Parathyroid adenoma (tissue), 2 donors: ENCODE measurements around the gene TBC1D22A.

Experiments used
- H2AFZ ChIP-seq: fragments of 300-600 bp; sonication (generic); one replicate; pipeline ENCODE4 v1.7.0; 2017; ENCODE audit warnings: antibody characterized with exemption, mild to moderate bottlenecking
- H3K27ac ChIP-seq: fragments of 300-600 bp; sonication (generic); one replicate; pipeline ENCODE4 v1.7.0; 2017
- H3K27me3 ChIP-seq: fragments of 300-600 bp; sonication (generic); one replicate; pipeline ENCODE4 v1.7.0; 2017; ENCODE audit warnings: low read length; ENCODE audit not compliant: control insufficient read depth, insufficient read depth
- H3K36me3 ChIP-seq: fragments of 300-600 bp; sonication (generic); one replicate; pipeline ENCODE4 v1.7.0; 2017; ENCODE audit warnings: low read length; ENCODE audit not compliant: control insufficient read depth, insufficient read depth
- H3K4me1 ChIP-seq: fragments of 300-600 bp; sonication (generic); one replicate; pipeline ENCODE4 v1.7.0; 2017; ENCODE audit warnings: control low read depth
- H3K4me2 ChIP-seq: fragments of 300-600 bp; sonication (generic); one replicate; pipeline ENCODE4 v1.7.0; 2017; ENCODE audit warnings: low read length
- H3K4me3 ChIP-seq: fragments of 300-600 bp; sonication (generic); one replicate; pipeline ENCODE4 v1.7.0; 2017; ENCODE audit warnings: low read depth, low read length
- H3K79me2 ChIP-seq: fragments of 300-600 bp; sonication (generic); one replicate; pipeline ENCODE4 v1.7.0; 2017; ENCODE audit warnings: control low read depth
- H3K9ac ChIP-seq: fragments of 300-600 bp; sonication (generic); one replicate; pipeline ENCODE4 v1.7.0; 2017; ENCODE audit warnings: mild to moderate bottlenecking
- H3K9me3 ChIP-seq: fragments of 300-600 bp; sonication (generic); one replicate; pipeline ENCODE4 v1.7.0; 2017; ENCODE audit warnings: low read length; ENCODE audit not compliant: control insufficient read depth
- TF ChIP-seq, protein P1 (sequence below): fragments of 300-600 bp; sonication (generic); IDR thresholded peaks from one replicate; pipeline ENCODE4 v1.7.0; 2017; ENCODE audit warnings: antibody characterized with exemption, mild to moderate bottlenecking
- donor health status: primary hyperparathyroidism.

TBC1D22A gene

DNA sequence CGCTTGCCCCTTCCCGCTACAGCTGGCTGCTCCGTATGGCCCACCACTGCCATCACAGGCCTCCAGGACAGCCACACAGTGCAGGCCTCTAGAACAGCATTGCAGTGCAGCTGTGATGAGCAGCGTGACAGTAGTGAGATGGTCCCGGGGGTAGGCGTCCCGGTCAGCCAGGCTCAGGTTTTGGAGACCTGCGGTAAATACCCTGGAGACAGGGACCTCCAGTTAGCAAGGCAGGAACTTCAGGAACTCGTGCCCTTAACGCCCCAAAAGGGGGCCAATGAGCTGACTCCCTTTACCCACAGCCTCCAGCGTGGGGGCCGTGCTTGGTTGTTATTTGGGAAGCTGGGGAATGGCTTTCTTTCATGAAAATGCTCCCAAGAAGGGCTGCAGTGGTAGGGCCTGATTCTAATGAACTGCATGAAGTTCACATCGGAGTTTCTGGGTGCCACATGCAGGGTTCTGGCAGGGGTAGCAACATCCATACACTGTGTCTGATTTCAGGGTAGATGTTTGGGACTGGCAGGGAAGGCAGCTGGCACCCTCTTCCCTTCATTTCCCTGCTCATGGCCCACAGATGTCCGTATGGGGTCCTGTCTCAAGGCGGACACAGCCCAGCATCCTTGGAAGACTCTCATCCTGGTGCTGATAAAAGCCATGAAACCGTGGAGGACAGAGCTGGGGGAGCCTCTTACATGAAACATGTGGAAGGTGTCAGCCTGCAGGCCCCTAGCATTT is 440.5 kb downstream of the TBC1D22A start:
- no peak overlapping the region for H3K4me3 ChIP-seq
- H3K4me1 ChIP-seq, result no peaks in the 10 kb centered on the region
- H3K36me3 ChIP-seq, result no peaks in the 10 kb centered on the region
- H3K4me2 ChIP-seq, result no peak overlapping the region
- no peak overlapping the region for H3K27ac ChIP-seq
- no peak overlapping the region for H3K9ac ChIP-seq
- no peaks in the 10 kb centered on the region for H3K27me3 ChIP-seq
- H3K79me2 ChIP-seq, result no peaks in the 10 kb centered on the region
- no peaks in the 10 kb centered on the region for H3K9me3 ChIP-seq
- no peak overlapping the region for H2AFZ ChIP-seq
- TF ChIP-seq, protein P1, sequence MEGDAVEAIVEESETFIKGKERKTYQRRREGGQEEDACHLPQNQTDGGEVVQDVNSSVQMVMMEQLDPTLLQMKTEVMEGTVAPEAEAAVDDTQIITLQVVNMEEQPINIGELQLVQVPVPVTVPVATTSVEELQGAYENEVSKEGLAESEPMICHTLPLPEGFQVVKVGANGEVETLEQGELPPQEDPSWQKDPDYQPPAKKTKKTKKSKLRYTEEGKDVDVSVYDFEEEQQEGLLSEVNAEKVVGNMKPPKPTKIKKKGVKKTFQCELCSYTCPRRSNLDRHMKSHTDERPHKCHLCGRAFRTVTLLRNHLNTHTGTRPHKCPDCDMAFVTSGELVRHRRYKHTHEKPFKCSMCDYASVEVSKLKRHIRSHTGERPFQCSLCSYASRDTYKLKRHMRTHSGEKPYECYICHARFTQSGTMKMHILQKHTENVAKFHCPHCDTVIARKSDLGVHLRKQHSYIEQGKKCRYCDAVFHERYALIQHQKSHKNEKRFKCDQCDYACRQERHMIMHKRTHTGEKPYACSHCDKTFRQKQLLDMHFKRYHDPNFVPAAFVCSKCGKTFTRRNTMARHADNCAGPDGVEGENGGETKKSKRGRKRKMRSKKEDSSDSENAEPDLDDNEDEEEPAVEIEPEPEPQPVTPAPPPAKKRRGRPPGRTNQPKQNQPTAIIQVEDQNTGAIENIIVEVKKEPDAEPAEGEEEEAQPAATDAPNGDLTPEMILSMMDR, result no peak

DNA sequence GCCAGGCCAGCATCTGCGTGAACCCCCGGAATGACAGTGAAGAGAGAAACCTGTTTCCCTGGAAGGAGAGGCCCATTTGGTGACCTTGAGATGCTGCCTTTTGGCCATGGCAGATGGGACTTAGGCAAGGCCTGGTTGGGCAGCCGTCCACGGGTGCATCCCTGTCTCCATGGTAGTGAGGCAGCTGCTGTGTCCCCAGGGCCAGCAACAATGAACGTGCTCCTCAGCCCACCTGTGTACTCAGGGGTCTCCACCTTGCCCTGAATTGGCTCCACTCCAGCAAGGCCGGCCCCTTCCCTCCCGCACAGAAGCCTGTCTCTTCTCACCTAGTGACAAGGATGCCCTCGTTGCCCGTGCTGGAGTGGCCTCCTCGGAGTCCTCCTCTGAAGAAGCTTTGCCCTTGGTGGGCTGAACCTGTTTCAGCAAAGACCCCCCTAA is 441.1 kb downstream of the TBC1D22A start:
- no peaks in the 10 kb centered on the region for H3K36me3 ChIP-seq
- H3K9ac ChIP-seq, result no peak overlapping the region
- no peaks in the 10 kb centered on the region for H3K79me2 ChIP-seq
- no peaks in the 10 kb centered on the region for H3K27me3 ChIP-seq
- no peak overlapping the region for H3K4me2 ChIP-seq
- TF ChIP-seq, protein P1, result no peak
- no peaks in the 10 kb centered on the region for H3K4me1 ChIP-seq
- H3K4me3 ChIP-seq, result no peak overlapping the region
- H2AFZ ChIP-seq, result no peak overlapping the region
- no peaks in the 10 kb centered on the region for H3K9me3 ChIP-seq
- H3K27ac ChIP-seq, result no peak overlapping the region

DNA sequence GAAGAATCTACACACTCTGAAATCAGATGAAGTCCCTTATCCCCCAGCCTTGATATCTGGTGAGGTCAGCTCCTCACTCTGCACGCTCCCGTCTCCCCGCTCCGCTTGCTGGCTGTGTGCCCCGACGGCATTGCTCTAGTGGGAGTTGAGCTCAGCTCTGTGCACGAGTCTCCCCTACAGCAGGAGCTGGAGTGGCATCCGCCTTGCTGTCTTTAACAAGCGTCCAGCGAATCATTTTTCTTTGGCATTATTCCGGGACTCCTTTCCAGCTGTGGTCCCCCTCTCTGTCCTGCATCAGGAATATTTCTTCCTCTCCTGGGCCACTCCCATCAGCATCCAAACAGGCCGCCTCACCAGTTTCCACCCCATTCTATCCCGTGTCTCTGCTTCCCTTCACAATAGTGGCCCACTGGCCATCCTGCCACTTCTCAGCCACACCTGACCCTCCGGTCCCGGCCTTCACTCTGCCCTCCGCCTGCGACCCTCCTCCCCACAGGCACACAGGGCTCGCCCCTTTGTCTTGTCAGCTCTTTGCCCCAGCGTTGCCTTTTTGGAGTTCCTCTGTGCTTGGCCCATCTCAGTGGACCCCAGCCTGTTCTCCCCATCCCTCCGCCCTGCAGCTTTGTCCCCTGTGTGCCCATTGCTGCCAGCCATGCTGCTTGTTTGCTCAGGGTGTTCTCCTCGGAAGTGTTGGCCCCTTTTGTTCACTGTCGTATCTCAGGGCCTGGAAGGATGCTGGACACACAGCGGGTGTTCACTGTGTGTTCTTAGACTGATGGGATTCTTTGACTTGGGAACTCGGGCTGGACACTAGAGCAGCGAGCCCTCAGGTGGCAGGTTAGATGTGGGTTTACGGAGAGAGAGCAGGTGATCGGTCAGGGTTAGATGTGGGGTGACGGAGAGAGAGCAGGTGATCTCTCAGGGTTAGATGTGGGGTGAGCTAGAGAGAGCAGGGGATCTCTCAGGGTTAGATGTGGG is 441.8 kb downstream of the TBC1D22A start:
- H3K4me2 ChIP-seq, result no peak overlapping the region
- H3K79me2 ChIP-seq, result no peaks in the 10 kb centered on the region
- no peak overlapping the region for H3K27ac ChIP-seq
- H3K4me3 ChIP-seq, result no peak overlapping the region
- no peaks in the 10 kb centered on the region for H3K36me3 ChIP-seq
- no peak overlapping the region for H3K9ac ChIP-seq
- H2AFZ ChIP-seq, result no peak overlapping the region
- H3K9me3 ChIP-seq, result no peaks in the 10 kb centered on the region
- TF ChIP-seq, protein P1, result no peak
- no peaks in the 10 kb centered on the region for H3K27me3 ChIP-seq
- H3K4me1 ChIP-seq, result no peaks in the 10 kb centered on the region

DNA sequence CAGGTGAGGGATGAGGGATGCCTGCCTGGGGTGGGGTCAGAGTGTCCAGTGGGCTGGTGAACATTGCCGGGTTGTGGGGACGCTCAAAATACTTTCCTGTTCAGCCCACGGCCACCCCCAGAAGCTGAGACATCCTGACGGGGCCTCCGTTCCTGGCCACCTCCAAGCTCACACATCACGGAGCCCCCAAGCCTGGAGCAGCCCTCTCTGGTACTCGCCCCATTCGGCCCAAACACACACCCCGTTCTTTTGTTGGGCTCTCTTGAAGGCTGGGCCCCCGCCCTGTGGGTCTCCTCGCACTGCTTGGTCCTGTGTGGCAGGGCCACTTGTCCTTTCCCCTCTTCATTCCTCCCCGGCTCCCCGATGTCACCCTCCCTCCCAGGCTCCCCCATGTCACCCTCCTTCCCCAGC is 442.6 kb downstream of the TBC1D22A start:
- Histone ChIP-seq H3K79me2 (no peaks in the 10 kb centered on the region), H3K9me3 (no peaks in the 10 kb centered on the region), H3K27me3 (no peaks in the 10 kb centered on the region), H3K4me1 (no peaks in the 10 kb centered on the region), H3K9ac (no peak overlapping the region), H3K4me3 (no peak overlapping the region), H3K36me3 (no peaks in the 10 kb centered on the region), H3K27ac (no peak overlapping the region), H2AFZ (no peak overlapping the region), H3K4me2 (no peak overlapping the region)
- TF ChIP-seq, protein P1, result no peak
